Measurements from ENCODE around the gene LRRTM4. TPM values are rescaled to one million over a fixed set of nuclear protein-coding genes. Genes with fewer than 3 reads are reported as not detected.

Gene LRRTM4
- total and polyA plus RNA-seq, 2 experiments from 2014 or later, result 4.5 to 15.4 TPM

GRCh38 chr2:77121518-77121917, 400.7 kb downstream of the LRRTM4 start:
- no peaks in the 10 kb centered on the region for H3K4me1 ChIP-seq (ENCODE audit: insufficient read depth)
- Mint-ChIP-seq H3K27me3 (ENCODE audit: insufficient read depth, low read depth, poor library complexity) (no peaks in the 10 kb centered on the region), H3K36me3 (ENCODE audit: low read depth) (no peaks in the 10 kb centered on the region), H3K4me1 (no peaks in the 10 kb centered on the region), H3K27ac (no peak overlapping the region), H3K4me3 (no peak overlapping the region), H3K9me3 (no peaks in the 10 kb centered on the region)
- no peaks in the 10 kb centered on the region for H3F3A ChIP-seq (replicated peaks; ENCODE audit: low read depth)
- H3K4me2 ChIP-seq, result no peak overlapping the region
- DNase-seq (ENCODE audit: low spot score) (no peak), ATAC-seq (no peak)
- no peaks in the 10 kb centered on the region for H3K79me2 ChIP-seq (replicated peaks; ENCODE audit: insufficient read depth)
- TF ChIP-seq NANOG (IDR thresholded peaks at IDR 0.05; ENCODE audit: borderline replicate concordance), result no peak
- TF ChIP-seq ETS1 (IDR thresholded peaks at IDR 0.05), result no peak
- TF ChIP-seq JUNB (IDR thresholded peaks at IDR 0.05; ENCODE audit: unreplicated experiment), result no peak
- TF ChIP-seq CREB1 (CRISPR knock-in tag; IDR thresholded peaks at IDR 0.05; ENCODE audit: low read depth), result no peak
- TF ChIP-seq STAT1 (IDR thresholded peaks at IDR 0.05; ENCODE audit: unreplicated experiment), result no peak
- no peak for TF ChIP-seq EZH2 (IDR thresholded peaks at IDR 0.05; ENCODE audit: low read depth, unreplicated experiment)
- no peaks in the 10 kb centered on the region for H3K9me2 ChIP-seq (ENCODE audit: insufficient read depth)
- no peaks in the 10 kb centered on the region for H3K36me3 ChIP-seq (ENCODE audit: insufficient read depth)
- H3K27ac ChIP-seq (ENCODE audit: low read depth), result no peak overlapping the region
- no peaks in the 10 kb centered on the region for H4K20me1 ChIP-seq (replicated peaks; ENCODE audit: insufficient read depth)
- no peak overlapping the region for H3K4me3 ChIP-seq
- H3K27me3 ChIP-seq (ENCODE audit: insufficient read depth), result no peaks in the 10 kb centered on the region
- no peak overlapping the region for H2AFZ ChIP-seq

GRCh38 chr2:77119333-77119732, 402.8 kb downstream of the LRRTM4 start:
- Histone ChIP-seq H2AFZ (no peak overlapping the region), H3K4me2 (no peak overlapping the region), H3K4me3 (no peak overlapping the region), H3K27ac (ENCODE audit: low read depth) (no peak overlapping the region), H3K9me2 (ENCODE audit: insufficient read depth) (no peaks in the 10 kb centered on the region), H3K27me3 (ENCODE audit: insufficient read depth) (no peaks in the 10 kb centered on the region), H3K79me2 (replicated peaks; ENCODE audit: insufficient read depth) (no peaks in the 10 kb centered on the region), H4K20me1 (replicated peaks; ENCODE audit: insufficient read depth) (no peaks in the 10 kb centered on the region), H3K4me1 (ENCODE audit: insufficient read depth) (no peaks in the 10 kb centered on the region), H3K36me3 (ENCODE audit: insufficient read depth) (peaks cover 3% of the 10 kb centered on the region; the same call in 1 of the 2 replicates), H3F3A (replicated peaks; ENCODE audit: low read depth) (no peaks in the 10 kb centered on the region)
- Mint-ChIP-seq H3K9me3 (peaks cover 12% of the 10 kb centered on the region), H3K4me3 (no peak overlapping the region), H3K27ac (no peak overlapping the region), H3K36me3 (ENCODE audit: low read depth) (peaks cover 16% of the 10 kb centered on the region), H3K4me1 (no peaks in the 10 kb centered on the region), H3K27me3 (ENCODE audit: insufficient read depth, low read depth, poor library complexity) (peaks cover under 1% of the 10 kb centered on the region)
- ATAC-seq, result no peak
- DNase-seq (ENCODE audit: low spot score), result no peak
- TF ChIP-seq ZNF462 (CRISPR knock-in tag; IDR thresholded peaks at IDR 0.05) (no peak), CTCF (conservative IDR thresholded peaks at IDR 0.05; ENCODE audit: low read depth in 2 of 2) (no peak), POLR2AphosphoS5 (IDR thresholded peaks at IDR 0.05; ENCODE audit: low read depth) (no peak), STAT1 (IDR thresholded peaks at IDR 0.05; ENCODE audit: unreplicated experiment) (no peak), EZH2 (IDR thresholded peaks at IDR 0.05; ENCODE audit: low read depth, unreplicated experiment) (no peak), REST (IDR thresholded peaks at IDR 0.05; ENCODE audit: unreplicated experiment) (no peak)
